K562 (cell line): ENCODE results near the gene PIGB. TPM values are rescaled to one million over a fixed set of nuclear protein-coding genes. Genes with fewer than 3 reads are reported as not detected.
A peak's percentile ranks its signal among the peaks of the same experiment; 100 is the strongest.

Source experiments
- BDP1 ChIP-seq: IDR thresholded peaks from 3 replicates; pipeline ENCODE4 v1.6.1; 2011; ENCODE audit not compliant: insufficient read length, insufficient read depth
- CBX1 ChIP-seq: sonication (generic); IDR thresholded peaks from 2 replicates; pipeline ENCODE4 v1.6.1; 2016; ENCODE audit warnings: antibody characterized with exemption, low read depth, mild to moderate bottlenecking
- CC2D1A ChIP-seq: fragments of 450-650 bp; IDR thresholded peaks from 2 replicates; pipeline ENCODE4 v1.6.1; 2017; ENCODE audit warnings: mild to moderate bottlenecking
- CEBPG ChIP-seq, 3 experiments: fragments of 200-800 bp in 1 of 3; sonication (Bioruptor generic) in 1 of 3; sonication (generic) in 1 of 3; formaldehyde crosslinking in 1 of 3; IDR thresholded peaks in 2 of 3; conservative IDR thresholded peaks in 1 of 3; 2 replicates each; pipeline versions ENCODE4 v1.6.1 to v1.8.0; 2016 to 2022; ENCODE audit warnings: missing compliant biosample characterization in 2 of 3, missing genetic modification characterization in 2 of 3, mild to moderate bottlenecking in 1 of 3, missing genetic modification reagents in 1 of 3
- CHD4 ChIP-seq: fragments of 200-600 bp; sonication (generic); IDR thresholded peaks from 3 replicates; pipeline ENCODE4 v1.6.1; 2012; ENCODE audit warnings: low read depth, mild to moderate bottlenecking, mixed read lengths, low read length, inconsistent platforms; ENCODE audit not compliant: insufficient read depth, insufficient replicate concordance, poor library complexity, severe bottlenecking
- ETV6 ChIP-seq, 3 experiments: fragments of 150-350 bp in 1 of 3; sonication (generic) in 1 of 3; formaldehyde crosslinking in 1 of 3; IDR thresholded peaks; 2 replicates each; pipeline versions ENCODE4 v1.6.1 to v1.8.0; 2014 to 2022; ENCODE audit warnings: borderline replicate concordance in 2 of 3, low read depth in 2 of 3, antibody characterized with exemption in 1 of 3, low read length in 1 of 3, mild to moderate bottlenecking in 1 of 3, missing genetic modification reagents in 1 of 3
- GABPA ChIP-seq: fragments of 200-800 bp; sonication (Bioruptor generic); conservative IDR thresholded peaks from 2 replicates; pipeline ENCODE4 v1.6.1; 2016; ENCODE audit warnings: low read depth, missing genetic modification characterization, missing compliant biosample characterization
- GTF2A2 ChIP-seq: IDR thresholded peaks from 2 replicates; pipeline ENCODE4 v1.6.1; 2016; ENCODE audit warnings: mild to moderate bottlenecking, missing genetic modification characterization, missing compliant biosample characterization
- LEF1 ChIP-seq: fragments of 450-650 bp; IDR thresholded peaks from 2 replicates; pipeline ENCODE4 v1.6.1; 2016; ENCODE audit warnings: mild to moderate bottlenecking
- NR2C2 ChIP-seq, 2 experiments: fragments of 200-800 bp in 1 of 2; sonication (Bioruptor generic) in 1 of 2; sonication (generic) in 1 of 2; formaldehyde crosslinking in 1 of 2; IDR thresholded peaks; 2 replicates each; pipeline versions ENCODE4 v1.6.1 to v1.8.0; 2016 to 2022; ENCODE audit warnings: mild to moderate bottlenecking in 1 of 2, missing compliant biosample characterization in 1 of 2, missing genetic modification characterization in 1 of 2, missing genetic modification reagents in 1 of 2
- POLR2B ChIP-seq: fragments of 450-650 bp; IDR thresholded peaks from 2 replicates; pipeline ENCODE4 v1.6.1; 2018; ENCODE audit warnings: low read depth; ENCODE audit not compliant: partially characterized antibody
- POU5F1 ChIP-seq: fragments of 150-350 bp; IDR thresholded peaks from 2 replicates; pipeline ENCODE4 v1.6.1; 2014; ENCODE audit warnings: borderline replicate concordance, low read length, low read depth, mild to moderate bottlenecking; ENCODE audit not compliant: partially characterized antibody
- RFX1 ChIP-seq: fragments of 450-650 bp; IDR thresholded peaks from 2 replicates; pipeline ENCODE4 v1.6.1; 2016; ENCODE audit warnings: mild to moderate bottlenecking, moderate library complexity
- RHOXF2B ChIP-seq: fragments of 250-450 bp; sonication (Bioruptor Pico); conservative IDR thresholded peaks from 2 replicates; pipeline ENCODE4 v1.5.1; 2021
- SRSF3 ChIP-seq: fragments of 200-400 bp; formaldehyde crosslinking; IDR thresholded peaks from 2 replicates; pipeline ENCODE4 v1.6.1; 2016; ENCODE audit warnings: mild to moderate bottlenecking, low read length, moderate library complexity; ENCODE audit not compliant: insufficient read depth
- TFE3 ChIP-seq: fragments of 450-650 bp; formaldehyde crosslinking; IDR thresholded peaks from 2 replicates; pipeline ENCODE4 v1.4.0; 2020; ENCODE audit warnings: mild to moderate bottlenecking, mixed read lengths
- XRCC4 ChIP-seq: IDR thresholded peaks from one replicate; pipeline ENCODE4 v1.6.1; 2011; ENCODE audit not compliant: insufficient read depth, insufficient read length; ENCODE audit errors: extremely low read depth
- YY1 ChIP-seq, 3 experiments: IDR thresholded peaks; 2 replicates each; pipeline ENCODE4 v1.6.1; 2011; ENCODE audit warnings: low read length in 2 of 3, mild to moderate bottlenecking in 2 of 3, moderate library complexity in 2 of 3, borderline replicate concordance in 1 of 3, control low read depth in 1 of 3, low read depth in 1 of 3; ENCODE audit not compliant: insufficient read depth in 3 of 3, insufficient replicate concordance in 2 of 3, control insufficient read depth in 1 of 3, insufficient read length in 1 of 3; ENCODE audit errors: extremely low read depth in 1 of 3
- ZNF3 ChIP-seq: fragments of 250-450 bp; sonication (Bioruptor Pico); IDR thresholded peaks from 2 replicates; pipeline ENCODE4 v1.5.0; 2021; ENCODE audit warnings: mild to moderate bottlenecking, moderate library complexity
- ZZZ3 ChIP-seq: fragments of 450-650 bp; IDR thresholded peaks from 2 replicates; pipeline ENCODE4 v1.6.1; 2016; ENCODE audit warnings: antibody characterized with exemption, mild to moderate bottlenecking, moderate library complexity
- polyA plus RNA-seq, 8 experiments: library from polyadenylated mRNA; depleted of rRNA in 4 of 8; stranded (reverse) in 5 of 8; unstranded in 3 of 8; fragments of >200 nt; fragmentation: Nextera tagmentation in 2 of 8; fragmentation: Illumina TruSeq in 1 of 8; extraction: Ambion mirVana in 2 of 8; extraction: Trizol in 1 of 8; gene quantifications; 2 replicates each; pipeline versions ENCODE4 v1.2.1 to v1.2.3, GENCODE V29; 2011 to 2014; ENCODE audit warnings: inconsistent platforms in 1 of 8, missing spikeins in 1 of 8
- total RNA-seq, 7 experiments: library from RNA; depleted of rRNA in 6 of 7; stranded (reverse); fragments of >200 nt in 6 of 7; fragmentation: Illumina TruSeq in 2 of 7; extraction: Trizol in 2 of 7; gene quantifications; 2 replicates each; pipeline versions ENCODE4 v1.2.1 to v1.2.3, GENCODE V29; 2011 to 2021; ENCODE audit warnings: low replicate concordance in 1 of 7
- TF ChIP-seq, protein P1 (sequence below): IDR thresholded peaks from 2 replicates; pipeline ENCODE4 v1.6.1; 2016; ENCODE audit warnings: missing genetic modification characterization, missing compliant biosample characterization
- TF ChIP-seq, protein P2 (sequence below): fragments of 450-650 bp; IDR thresholded peaks from 2 replicates; pipeline ENCODE4 v1.6.1; 2016

Gene PIGB
- total and polyA plus RNA-seq, 9 of the 15 experiments (the other 6 are each of a cell fraction or from before 2014, with no cell fraction given), result 9.9 to 32.3 (median 18.2) TPM

GRCh38 chr15:55319537-55320237 lies 665 bp downstream of the PIGB start (continued):
- no peak for TF ChIP-seq POU5F1
- no peak for TF ChIP-seq ZNF3 (CRISPR knock-in tag)
- TF ChIP-seq CEBPG (CRISPR knock-in tag; IDR thresholded peaks at IDR 0.05), result no peak
- no peak for TF ChIP-seq CEBPG (tag; conservative IDR thresholded peaks at IDR 0.05 in 1 of 2, IDR thresholded peaks at IDR 0.05 in 1 of 2)
- TF ChIP-seq LEF1, result no peak
- TF ChIP-seq ETV6 (IDR thresholded peaks at IDR 0.05; ENCODE audit: borderline replicate concordance in 1 of 2, low read depth in 2 of 2, low read length in 1 of 2), result no peak
- no peak for TF ChIP-seq ETV6 (CRISPR knock-in tag; IDR thresholded peaks at IDR 0.05; ENCODE audit: borderline replicate concordance)
- TF ChIP-seq GABPA (tag), result no peak; the same call in 1 of the 2 replicates
- peak; percentile 100 for TF ChIP-seq CHD4
- TF ChIP-seq, protein P1, sequence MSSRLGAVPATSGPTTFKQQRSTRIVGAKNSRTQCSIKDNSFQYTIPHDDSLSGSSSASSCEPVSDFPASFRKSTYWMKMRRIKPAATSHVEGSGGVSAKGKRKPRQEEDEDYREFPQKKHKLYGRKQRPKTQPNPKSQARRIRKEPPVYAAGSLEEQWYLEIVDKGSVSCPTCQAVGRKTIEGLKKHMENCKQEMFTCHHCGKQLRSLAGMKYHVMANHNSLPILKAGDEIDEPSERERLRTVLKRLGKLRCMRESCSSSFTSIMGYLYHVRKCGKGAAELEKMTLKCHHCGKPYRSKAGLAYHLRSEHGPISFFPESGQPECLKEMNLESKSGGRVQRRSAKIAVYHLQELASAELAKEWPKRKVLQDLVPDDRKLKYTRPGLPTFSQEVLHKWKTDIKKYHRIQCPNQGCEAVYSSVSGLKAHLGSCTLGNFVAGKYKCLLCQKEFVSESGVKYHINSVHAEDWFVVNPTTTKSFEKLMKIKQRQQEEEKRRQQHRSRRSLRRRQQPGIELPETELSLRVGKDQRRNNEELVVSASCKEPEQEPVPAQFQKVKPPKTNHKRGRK (tag), result no peak
- TF ChIP-seq BDP1, result no peak
- 0 out of 2 replicates have a peak, but pooled peaks have one; percentile 16 for TF ChIP-seq GTF2A2 (tag)
- TF ChIP-seq, protein P2, sequence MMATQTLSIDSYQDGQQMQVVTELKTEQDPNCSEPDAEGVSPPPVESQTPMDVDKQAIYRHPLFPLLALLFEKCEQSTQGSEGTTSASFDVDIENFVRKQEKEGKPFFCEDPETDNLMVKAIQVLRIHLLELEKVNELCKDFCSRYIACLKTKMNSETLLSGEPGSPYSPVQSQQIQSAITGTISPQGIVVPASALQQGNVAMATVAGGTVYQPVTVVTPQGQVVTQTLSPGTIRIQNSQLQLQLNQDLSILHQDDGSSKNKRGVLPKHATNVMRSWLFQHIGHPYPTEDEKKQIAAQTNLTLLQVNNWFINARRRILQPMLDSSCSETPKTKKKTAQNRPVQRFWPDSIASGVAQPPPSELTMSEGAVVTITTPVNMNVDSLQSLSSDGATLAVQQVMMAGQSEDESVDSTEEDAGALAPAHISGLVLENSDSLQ, result peak; percentile 38; the same call in 1 of the 2 replicates
- no peak for TF ChIP-seq SRSF3
- no peak for TF ChIP-seq CC2D1A
- TF ChIP-seq CBX1, result peak; percentile 84; the same call in 1 of the 2 replicates
- no peak for TF ChIP-seq NR2C2 (CRISPR knock-in tag; IDR thresholded peaks at IDR 0.05)
- TF ChIP-seq NR2C2 (tag; IDR thresholded peaks at IDR 0.05), result peak; percentile 85
- no peak for TF ChIP-seq POLR2B
- TF ChIP-seq YY1 (IDR thresholded peaks at IDR 0.05; ENCODE audit: borderline replicate concordance in 1 of 3, control insufficient read depth in 1 of 3, extremely low read depth in 1 of 3, insufficient read depth in 3 of 3, insufficient read length in 1 of 3, insufficient replicate concordance in 2 of 3, low read depth in 1 of 3, low read length in 2 of 3), result no peak
- TF ChIP-seq RFX1, result no peak
- no peak for TF ChIP-seq TFE3 (CRISPR knock-in tag)
- TF ChIP-seq XRCC4, result no peak
- TF ChIP-seq RHOXF2B (CRISPR knock-in tag), result no peak
- no peak for TF ChIP-seq ZZZ3
